GM12878 (cell line): ENCODE measurements around the gene CHRM5. TPM values are rescaled to one million over a fixed set of nuclear protein-coding genes. Genes with fewer than 3 reads are reported as not detected.

Source experiments
- BCL3 ChIP-seq: IDR thresholded peaks from 2 replicates; pipeline ENCODE4 v1.6.1; 2011; ENCODE audit warnings: borderline replicate concordance, low read depth, mild to moderate bottlenecking, moderate library complexity, low read length; ENCODE audit not compliant: insufficient read depth, poor library complexity, severe bottlenecking
- BHLHE40 ChIP-seq, 2 experiments: fragments of 450-650 bp in 1 of 2; IDR thresholded peaks; 2 replicates each; pipeline ENCODE4 v1.6.1; 2011 to 2017; ENCODE audit warnings: low read depth in 2 of 2, borderline replicate concordance in 1 of 2, improper control_type of control experiment in 1 of 2, low read length in 1 of 2, mild to moderate bottlenecking in 1 of 2
- BMI1 ChIP-seq: fragments of 450-650 bp; IDR thresholded peaks from 2 replicates; pipeline ENCODE4 v1.6.1; 2016; ENCODE audit warnings: mild to moderate bottlenecking, moderate library complexity, borderline replicate concordance
- E2F8 ChIP-seq: fragments of 450-650 bp; IDR thresholded peaks from 2 replicates; pipeline ENCODE4 v1.6.1; 2018; ENCODE audit warnings: mild to moderate bottlenecking, low read depth, moderate library complexity; ENCODE audit not compliant: partially characterized antibody
- EGR1 ChIP-seq, 2 experiments: IDR thresholded peaks; 1 replicate in 1 of 2; 2 replicates in 1 of 2; pipeline ENCODE4 v1.6.1; 2011 to 2012; ENCODE audit warnings: low read depth in 2 of 2, low read length in 2 of 2, borderline replicate concordance in 1 of 2, mild to moderate bottlenecking in 1 of 2, moderate library complexity in 1 of 2
- MAX ChIP-seq: IDR thresholded peaks from 2 replicates; pipeline ENCODE4 v1.6.1; 2012; ENCODE audit warnings: low read depth, low read length, improper control_type of control experiment
- MEF2A ChIP-seq: IDR thresholded peaks from 2 replicates; pipeline ENCODE4 v1.6.1; 2011; ENCODE audit warnings: low read depth, mild to moderate bottlenecking, low read length, moderate library complexity; ENCODE audit not compliant: insufficient read depth
- MYC ChIP-seq: IDR thresholded peaks from 2 replicates; pipeline ENCODE4 v1.6.1; 2011; ENCODE audit warnings: mild to moderate bottlenecking, low read length, moderate library complexity, inconsistent platforms; ENCODE audit not compliant: insufficient read depth, insufficient replicate concordance, insufficient read length, severe bottlenecking
- PKNOX1 ChIP-seq: fragments of 450-650 bp; IDR thresholded peaks from 2 replicates; pipeline ENCODE4 v1.6.1; 2016; ENCODE audit warnings: mild to moderate bottlenecking
- RAD51 ChIP-seq: fragments of 450-650 bp; IDR thresholded peaks from 2 replicates; pipeline ENCODE4 v1.6.1; 2016; ENCODE audit warnings: moderate library complexity, mild to moderate bottlenecking, inconsistent platforms
- RFX5 ChIP-seq: IDR thresholded peaks from 2 replicates; pipeline ENCODE4 v1.6.1; 2011; ENCODE audit warnings: low read depth, low read length, improper control_type of control experiment
- STAT1 ChIP-seq: fragments of 450-650 bp; conservative IDR thresholded peaks from 2 replicates; pipeline ENCODE4 v1.6.1; 2014; ENCODE audit warnings: antibody characterized with exemption, mild to moderate bottlenecking
- SUPT20H ChIP-seq: IDR thresholded peaks from 2 replicates; pipeline ENCODE4 v1.6.1; 2011; ENCODE audit warnings: low read depth, mild to moderate bottlenecking, low read length, moderate library complexity, borderline replicate concordance; ENCODE audit not compliant: control insufficient read depth
- TARDBP ChIP-seq: IDR thresholded peaks from 2 replicates; pipeline ENCODE4 v1.6.1; 2016; ENCODE audit warnings: borderline replicate concordance
- TCF7 ChIP-seq: IDR thresholded peaks from 2 replicates; pipeline ENCODE4 v1.6.1; 2014; ENCODE audit warnings: antibody characterized with exemption, borderline replicate concordance
- USF1 ChIP-seq: IDR thresholded peaks from 2 replicates; pipeline ENCODE4 v1.6.1; 2011; ENCODE audit warnings: borderline replicate concordance, low read depth, mild to moderate bottlenecking, moderate library complexity, mixed read lengths, low read length; ENCODE audit not compliant: insufficient read depth; ENCODE audit errors: extremely low read length
- ZNF24 ChIP-seq: fragments of 450-650 bp; IDR thresholded peaks from 2 replicates; pipeline ENCODE4 v1.6.1; 2017; ENCODE audit warnings: antibody characterized with exemption, mild to moderate bottlenecking
- polyA plus RNA-seq, 11 experiments: library from polyadenylated mRNA; depleted of rRNA in 4 of 11; unstranded in 6 of 11; stranded (reverse) in 5 of 11; fragments of >200 nt; fragmentation: Nextera tagmentation in 4 of 11; fragmentation: Illumina TruSeq in 1 of 11; extraction: Ambion mirVana in 4 of 11; extraction: Trizol in 1 of 11; gene quantifications; 1 replicate in 1 of 11; 2 replicates in 10 of 11; pipeline versions ENCODE4 v1.2.1 to v1.2.3, GENCODE V29; 2011 to 2016; ENCODE audit warnings: inconsistent platforms in 2 of 11, missing spikeins in 2 of 11, low read depth in 1 of 11
- total RNA-seq, 4 experiments: library from RNA; depleted of rRNA in 3 of 4; stranded (reverse); fragments of >200 nt in 3 of 4; fragmentation: Illumina TruSeq in 1 of 4; extraction: Trizol in 1 of 4; gene quantifications; 2 replicates each; pipeline versions ENCODE4 v1.2.1 to v1.2.3, GENCODE V29; 2013 to 2021

The CHRM5 gene
- total and polyA plus RNA-seq, 10 of the 15 experiments (the other 5 are each of a cell fraction or from before 2014, with no cell fraction given), result 0.01 to 0.10 (median 0.04) TPM; not detected in 6

GRCh38 chr15:33941279-33942063 is 26.8 kb upstream of the CHRM5 start (continued):
- TF ChIP-seq MEF2A (no peak), E2F8 (no peak), MYC (no peak), TCF7 (no peak), ZNF24 (no peak), MAX (no peak), USF1 (no peak), RFX5 (no peak), BHLHE40 (IDR thresholded peaks at IDR 0.05; ENCODE audit: borderline replicate concordance in 1 of 2, low read depth in 2 of 2, low read length in 1 of 2) (peak; percentile 20 to 56; a peak in 2 of 4 replicates), EGR1 (IDR thresholded peaks at IDR 0.05; ENCODE audit: borderline replicate concordance in 1 of 2, low read depth in 2 of 2, low read length in 2 of 2) (no peak), STAT1 (no peak), BMI1 (no peak), TARDBP (no peak), SUPT20H (no peak), PKNOX1 (no peak), RAD51 (peak; percentile 26; the same call in 1 of the 2 replicates), BCL3 (no peak)
